SU-DHL-6 (cell line): ENCODE data around the gene PKHD1.

Experiments
- H2AFZ ChIP-seq: fragments of 200-600 bp; sonication (generic); 2 replicates; pipeline ENCODE4 v1.6.1; 2014; ENCODE audit warnings: low read depth, mild to moderate bottlenecking, moderate library complexity, mixed read lengths, antibody characterized with exemption, low read length; ENCODE audit not compliant: severe bottlenecking
- H3F3A ChIP-seq: fragments of 200-600 bp; shearing (Covaris generic); 2 replicates; pipeline ENCODE4 v1.6.0; 2016; ENCODE audit warnings: antibody characterized with exemption, mild to moderate bottlenecking; ENCODE audit not compliant: insufficient read depth
- H3K27ac ChIP-seq: fragments of 200-600 bp; sonication (generic); 2 replicates; pipeline ENCODE4 v1.5.1; 2016; ENCODE audit warnings: low read depth, mild to moderate bottlenecking, low read length, moderate library complexity, mixed read lengths
- H3K27me3 ChIP-seq: fragments of 200-600 bp; sonication (generic), shearing (Covaris generic); 2 replicates; pipeline ENCODE4 v1.6.0; 2014; ENCODE audit warnings: mild to moderate bottlenecking, low read length
- H3K36me3 ChIP-seq: fragments of 200-600 bp; sonication (generic); 2 replicates; pipeline ENCODE4 v1.6.1; 2014; ENCODE audit warnings: mild to moderate bottlenecking, low read length, mixed read lengths
- H3K4me2 ChIP-seq: fragments of 300-600, 200-600 bp; shearing (Covaris generic), sonication (generic); 2 replicates; pipeline ENCODE4 v1.6.0; 2014; ENCODE audit warnings: low read length, low read depth, mild to moderate bottlenecking; ENCODE audit not compliant: poor library complexity, severe bottlenecking
- H3K4me3 ChIP-seq: fragments of 200-600 bp; sonication (generic); 2 replicates; pipeline ENCODE4 v1.5.1; 2014; ENCODE audit warnings: antibody characterized with exemption, low read length, mild to moderate bottlenecking, mixed read lengths; ENCODE audit not compliant: insufficient read depth, poor library complexity, severe bottlenecking
- H3K79me2 ChIP-seq: fragments of 200-600 bp; sonication (generic); 2 replicates; pipeline ENCODE4 v1.6.1; 2014; ENCODE audit warnings: mild to moderate bottlenecking, low read length, moderate library complexity; ENCODE audit not compliant: insufficient read depth
- H3K9ac ChIP-seq: fragments of 200-600 bp; sonication (generic); 2 replicates; pipeline ENCODE4 v1.7.0; 2014; ENCODE audit warnings: mild to moderate bottlenecking, low read length
- H3K9me2 ChIP-seq: fragments of 200-600 bp; sonication (generic); replicated peaks from 2 replicates; pipeline ENCODE4 v1.6.1; 2014; ENCODE audit warnings: low read length; ENCODE audit not compliant: insufficient read depth
- H3K9me3 ChIP-seq: fragments of 200-600 bp; sonication (generic); 2 replicates; pipeline ENCODE4 v1.6.1; 2014; ENCODE audit warnings: low read length, mixed read lengths; ENCODE audit not compliant: insufficient read depth
- H4K20me1 ChIP-seq: fragments of 200-600 bp; sonication (generic); 2 replicates; pipeline ENCODE4 v1.6.1; 2014; ENCODE audit warnings: low read depth, mild to moderate bottlenecking, antibody characterized with exemption, low read length, moderate library complexity, mixed read lengths
- CTCF ChIP-seq: fragments of 200-600 bp; sonication (generic); IDR thresholded peaks from one replicate; pipeline ENCODE4 v1.5.1; 2017; ENCODE audit warnings: antibody characterized with exemption, mild to moderate bottlenecking, low read length, moderate library complexity; ENCODE audit not compliant: insufficient read depth, poor library complexity, severe bottlenecking
- EZH2phosphoT487 ChIP-seq: fragments of 200-600 bp; sonication (generic), shearing (Covaris generic); conservative IDR thresholded peaks from 2 replicates; pipeline ENCODE4 v1.6.1; 2018; ENCODE audit warnings: mild to moderate bottlenecking, antibody characterized with exemption, low read length, moderate library complexity, mixed read lengths

The PKHD1 gene

GRCh38 chr6:51663525-51663924 lies 423.9 kb downstream of the PKHD1 start:
- Histone ChIP-seq H3K4me3 (no peak overlapping the region), H3K9me2 (no peaks in the 10 kb centered on the region), H3K36me3 (no peaks in the 10 kb centered on the region), H3K27ac (no peak overlapping the region), H4K20me1 (no peaks in the 10 kb centered on the region), H3K79me2 (no peaks in the 10 kb centered on the region), H3F3A (no peaks in the 10 kb centered on the region), H2AFZ (no peak overlapping the region), H3K27me3 (no peaks in the 10 kb centered on the region), H3K4me2 (no peak overlapping the region), H3K9me3 (no peaks in the 10 kb centered on the region), H3K9ac (no peak overlapping the region)
- no peak for TF ChIP-seq CTCF
- no peak for TF ChIP-seq EZH2phosphoT487

- no peak overlapping the region for H3K27ac ChIP-seq
- no peaks in the 10 kb centered on the region for H3K36me3 ChIP-seq
- no peaks in the 10 kb centered on the region for H3K9me2 ChIP-seq
- H3K9ac ChIP-seq = no peak overlapping the region
- no peak overlapping the region for H2AFZ ChIP-seq
- H3K79me2 ChIP-seq = no peaks in the 10 kb centered on the region
- no peaks in the 10 kb centered on the region for H3K27me3 ChIP-seq
- no peaks in the 10 kb centered on the region for H3F3A ChIP-seq
- no peak overlapping the region for H3K4me3 ChIP-seq
- H3K4me2 ChIP-seq = no peak overlapping the region
- no peaks in the 10 kb centered on the region for H3K9me3 ChIP-seq
- H4K20me1 ChIP-seq = no peaks in the 10 kb centered on the region
- TF ChIP-seq CTCF (no peak), EZH2phosphoT487 (no peak)
Observed at GRCh38 chr6:51660767-51661166, 426.6 kb downstream of the PKHD1 start.

- Histone ChIP-seq H3K9ac (no peak overlapping the region), H3K4me2 (no peak overlapping the region), H3K36me3 (no peaks in the 10 kb centered on the region), H3K27me3 (no peaks in the 10 kb centered on the region), H3K4me3 (no peak overlapping the region), H3K9me2 (no peaks in the 10 kb centered on the region), H2AFZ (no peak overlapping the region), H4K20me1 (no peaks in the 10 kb centered on the region), H3K79me2 (no peaks in the 10 kb centered on the region), H3K9me3 (no peaks in the 10 kb centered on the region), H3F3A (no peaks in the 10 kb centered on the region), H3K27ac (no peak overlapping the region)
- no peak for TF ChIP-seq EZH2phosphoT487
- no peak for TF ChIP-seq CTCF
Observed at GRCh38 chr6:51657491-51657890, 429.9 kb downstream of the PKHD1 start.
